ENCODE data around the gene CORO7. TPM values are rescaled to one million over a fixed set of nuclear protein-coding genes. Genes with fewer than 3 reads are reported as not detected.
"Not testable (repeated sequence)": the region's sequence is repeated elsewhere in the genome, so short reads cannot be mapped to it uniquely, and the experiment has no call there.

Gene CORO7
- total RNA-seq, 2 donors from 2014 or later: 140 to 166 TPM

GRCh38 chr16:4402439-4403132 lies 13.8 kb downstream of the CORO7 start:
- Mint-ChIP-seq H3K36me3 (peaks cover 5% of the 10 kb centered on the region), H3K27me3 (no peaks in the 10 kb centered on the region), H3K27ac (no peak overlapping the region), H3K9me3 (no peaks in the 10 kb centered on the region), H3K4me3 (no peak overlapping the region), H3K4me1 (ENCODE audit: low read depth in 2 of 2) (peaks cover 20 to 23% of the 10 kb centered on the region in 2 donors)
- peak; percentile 65 to 67 for ATAC-seq
- DNase-seq (ENCODE audit: low spot score): peak; percentile 76

- Mint-ChIP-seq H3K27ac (no peak overlapping the region), H3K4me3 (no peak overlapping the region), H3K4me1 (ENCODE audit: low read depth in 2 of 2) (peaks cover 20 to 23% of the 10 kb centered on the region in 2 donors), H3K27me3 (no peaks in the 10 kb centered on the region), H3K36me3 (peaks cover 5% of the 10 kb centered on the region), H3K9me3 (no peaks in the 10 kb centered on the region)
- ATAC-seq (no peak), DNase-seq (ENCODE audit: low spot score) (no peak)
These were observed 14.9 kb downstream of the CORO7 start for GRCh38 chr16:4401510-4401909.

GRCh38 chr16:4401094-4401501 lies 15.3 kb downstream of the CORO7 start:
- DNase-seq (ENCODE audit: low spot score) (no peak), ATAC-seq (no peak)
- Mint-ChIP-seq H3K4me1 (ENCODE audit: low read depth in 2 of 2) (peaks cover 20 to 23% of the 10 kb centered on the region in 2 donors), H3K4me3 (no peak overlapping the region), H3K27ac (no peak overlapping the region), H3K9me3 (no peaks in the 10 kb centered on the region), H3K27me3 (no peaks in the 10 kb centered on the region), H3K36me3 (peaks cover 5% of the 10 kb centered on the region)

GRCh38 chr16:4399001-4399730 lies 17.2 kb downstream of the CORO7 start:
- DNase-seq (ENCODE audit: low spot score) (no peak), ATAC-seq (no peak)
- Mint-ChIP-seq H3K27me3 (no peaks in the 10 kb centered on the region), H3K27ac (no peak overlapping the region), H3K4me1 (ENCODE audit: low read depth in 2 of 2) (peaks cover 16 to 24% of the 10 kb centered on the region in 2 donors), H3K9me3 (no peaks in the 10 kb centered on the region), H3K4me3 (no peak overlapping the region), H3K36me3 (peaks cover 5% of the 10 kb centered on the region)

- no peak overlapping the region for H3K4me3 Mint-ChIP-seq
- H3K27me3 Mint-ChIP-seq: no peaks in the 10 kb centered on the region
- ATAC-seq: no peak
- H3K27ac Mint-ChIP-seq: no peak overlapping the region
- H3K4me1 Mint-ChIP-seq (ENCODE audit: low read depth in 2 of 2): peaks cover 10 to 14% of the 10 kb centered on the region in 2 donors
- peaks cover 5% of the 10 kb centered on the region for H3K36me3 Mint-ChIP-seq
- no peaks in the 10 kb centered on the region for H3K9me3 Mint-ChIP-seq
- no peak for DNase-seq (ENCODE audit: low spot score)
These were observed 21.2 kb downstream of the CORO7 start for GRCh38 chr16:4395055-4395726.

GRCh38 chr16:4393850-4394249 lies 22.5 kb downstream of the CORO7 start:
- not testable (repeated sequence) for H3K9me3 Mint-ChIP-seq; H3K36me3 Mint-ChIP-seq; H3K27me3 Mint-ChIP-seq; H3K27ac Mint-ChIP-seq; H3K4me1 Mint-ChIP-seq (ENCODE audit: low read depth in 2 of 2); DNase-seq (ENCODE audit: low spot score); ATAC-seq; H3K4me3 Mint-ChIP-seq

GRCh38 chr16:4393240-4393600 lies 23.2 kb downstream of the CORO7 start:
- H3K27me3 Mint-ChIP-seq: no peaks in the 10 kb centered on the region
- H3K9me3 Mint-ChIP-seq: no peaks in the 10 kb centered on the region
- no peaks in the 10 kb centered on the region for H3K36me3 Mint-ChIP-seq
- H3K4me3 Mint-ChIP-seq: no peak overlapping the region
- no peak overlapping the region for H3K27ac Mint-ChIP-seq
- no peak for ATAC-seq
- DNase-seq (ENCODE audit: low spot score): no peak
- peaks cover 4 to 5% of the 10 kb centered on the region in 2 donors for H3K4me1 Mint-ChIP-seq (ENCODE audit: low read depth in 2 of 2)

- no peak overlapping the region for H3K27ac Mint-ChIP-seq
- no peaks in the 10 kb centered on the region for H3K9me3 Mint-ChIP-seq
- H3K4me3 Mint-ChIP-seq: no peak overlapping the region
- no peaks in the 10 kb centered on the region for H3K27me3 Mint-ChIP-seq
- H3K36me3 Mint-ChIP-seq: no peaks in the 10 kb centered on the region
- H3K4me1 Mint-ChIP-seq (ENCODE audit: low read depth in 2 of 2): peaks cover 4 to 5% of the 10 kb centered on the region in 2 donors
- DNase-seq (ENCODE audit: low spot score): no peak
- ATAC-seq: no peak
These were observed 23.8 kb downstream of the CORO7 start for GRCh38 chr16:4392382-4393239.

GRCh38 chr16:4391631-4392381 lies 24.6 kb downstream of the CORO7 start:
- H3K36me3 Mint-ChIP-seq: no peaks in the 10 kb centered on the region
- no peak overlapping the region for H3K27ac Mint-ChIP-seq
- no peak for ATAC-seq
- DNase-seq (ENCODE audit: low spot score): no peak
- peaks cover 4 to 5% of the 10 kb centered on the region in 2 donors for H3K4me1 Mint-ChIP-seq (ENCODE audit: low read depth in 2 of 2)
- no peaks in the 10 kb centered on the region for H3K9me3 Mint-ChIP-seq
- H3K4me3 Mint-ChIP-seq: no peak overlapping the region
- no peaks in the 10 kb centered on the region for H3K27me3 Mint-ChIP-seq

GRCh38 chr16:4390266-4391260 lies 25.8 kb downstream of the CORO7 start:
- Mint-ChIP-seq H3K27ac (no peak overlapping the region), H3K4me1 (ENCODE audit: low read depth in 2 of 2) (peaks cover 2 to 6% of the 10 kb centered on the region in 2 donors)

GRCh38 chr16:4389051-4389955 lies 27.1 kb downstream of the CORO7 start:
- Mint-ChIP-seq H3K27ac (no peak overlapping the region), H3K36me3 (no peaks in the 10 kb centered on the region), H3K27me3 (no peaks in the 10 kb centered on the region), H3K9me3 (no peaks in the 10 kb centered on the region), H3K4me3 (no peak overlapping the region), H3K4me1 (ENCODE audit: low read depth in 2 of 2) (peaks cover 0 to 9% of the 10 kb centered on the region in 2 donors)
- no peak for ATAC-seq
- no peak for DNase-seq (ENCODE audit: low spot score)

More at GRCh38 chr16:4390266-4391260, 25.8 kb downstream of the CORO7 start:
- DNase-seq (ENCODE audit: low spot score) (no peak), ATAC-seq (no peak)
- H3K9me3 Mint-ChIP-seq: no peaks in the 10 kb centered on the region
- no peaks in the 10 kb centered on the region for H3K27me3 Mint-ChIP-seq
- H3K36me3 Mint-ChIP-seq: no peaks in the 10 kb centered on the region
- no peak overlapping the region for H3K4me3 Mint-ChIP-seq

Data from natural killer cell treated with Interleukin-12 subunit alpha and Interleukin-12 subunit beta and Interleukin-15 and Interleukin-18, amount 100 ng/mL, for 72 hours (primary cell).